Suprapubic skin (tissue), 3 donors: ENCODE measurements around the gene RSAD2.
"Not testable (repeated sequence)": the region's sequence is repeated elsewhere in the genome, so short reads cannot be mapped to it uniquely, and the experiment has no call there.

Experiments used
- CTCF ChIP-seq, 2 donors: fragments of 200-600 bp in 1 of 2; fragments of 450-650 bp in 1 of 2; sonication (generic) in 1 of 2; IDR thresholded peaks; one replicate each; pipeline ENCODE4 v1.5.1; 2016 to 2019; ENCODE audit warnings: antibody characterized with exemption in 2 of 2, mild to moderate bottlenecking in 1 of 2, moderate library complexity in 1 of 2
- EP300 ChIP-seq: sonication (generic); formaldehyde crosslinking; IDR thresholded peaks from one replicate; pipeline ENCODE4 v1.6.1; 2017; ENCODE audit warnings: antibody characterized with exemption
- POLR2A ChIP-seq, 2 donors: fragments of 450-650 bp; IDR thresholded peaks; one replicate each; pipeline ENCODE4 v1.6.1; 2017; ENCODE audit warnings: antibody characterized with exemption in 2 of 2, mild to moderate bottlenecking in 2 of 2, moderate library complexity in 2 of 2

DNA sequence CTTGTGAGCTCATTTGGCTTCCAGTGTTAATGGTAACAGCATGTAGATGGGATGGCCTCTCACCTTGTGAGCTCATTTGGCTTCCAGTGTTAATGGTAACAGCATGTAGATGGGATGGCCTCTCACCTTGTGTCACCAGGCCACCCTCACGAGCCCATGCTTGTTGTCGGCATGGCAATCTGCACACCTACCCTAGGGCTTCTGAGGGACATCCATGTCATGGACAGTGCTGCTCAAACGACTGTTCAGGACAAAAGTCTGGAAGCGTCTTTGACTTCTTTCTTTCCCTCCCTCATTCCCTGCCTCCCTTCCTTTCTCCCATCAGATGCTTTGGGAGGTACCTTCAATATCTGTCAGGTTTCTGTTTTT is 58.1 kb downstream of the RSAD2 start:
- not testable (repeated sequence) for TF ChIP-seq POLR2A (IDR thresholded peaks at IDR 0.05); CTCF (IDR thresholded peaks at IDR 0.05); EP300
